ENCODE results near the gene RBP3.

DNA sequence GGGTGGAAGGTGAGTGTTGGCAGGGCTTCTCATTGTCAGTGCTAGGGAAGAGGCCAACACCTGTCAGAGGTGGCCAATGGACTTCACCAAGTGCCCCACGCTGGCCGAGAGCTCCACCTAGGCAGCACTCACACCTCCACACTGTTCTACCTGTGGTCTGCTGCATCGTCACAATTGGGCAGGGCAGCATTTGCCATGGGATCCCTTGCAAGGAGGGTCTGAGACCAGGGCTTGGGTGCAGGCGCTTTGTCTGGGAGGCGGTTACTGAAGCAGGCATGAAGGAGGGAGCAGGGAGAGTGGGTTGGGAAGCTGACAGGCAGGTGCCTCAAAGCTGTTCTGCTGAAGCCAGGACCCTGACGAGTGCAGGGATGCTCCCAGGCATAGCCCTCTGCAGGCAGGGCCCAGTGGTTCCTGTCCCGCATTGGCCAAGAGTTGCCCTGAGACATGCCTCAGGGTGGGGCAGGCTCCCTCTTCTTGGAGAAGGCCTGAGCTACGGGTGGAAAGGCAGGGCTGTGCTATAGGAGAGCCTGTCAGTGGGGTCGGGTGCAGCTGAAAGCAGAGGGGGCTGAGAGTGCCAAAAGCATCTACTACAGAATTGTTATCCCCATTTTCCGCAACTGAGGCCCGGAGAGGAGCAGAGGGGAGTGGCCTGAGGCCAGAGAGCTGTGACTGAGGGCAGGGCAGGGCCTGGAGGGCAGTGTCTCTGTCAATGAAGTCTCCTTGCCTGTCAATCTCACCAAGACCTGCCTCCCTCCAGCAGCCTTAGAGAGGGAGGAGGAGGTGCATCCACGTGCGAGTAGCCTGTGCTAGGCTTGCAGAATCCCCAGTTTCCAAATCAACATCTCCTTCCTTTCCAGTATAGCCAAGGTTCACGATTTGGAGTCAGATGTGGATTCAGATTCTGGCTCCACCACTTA, 4.0 kb downstream of the RBP3 start:
- TF ChIP-seq, protein P1, sequence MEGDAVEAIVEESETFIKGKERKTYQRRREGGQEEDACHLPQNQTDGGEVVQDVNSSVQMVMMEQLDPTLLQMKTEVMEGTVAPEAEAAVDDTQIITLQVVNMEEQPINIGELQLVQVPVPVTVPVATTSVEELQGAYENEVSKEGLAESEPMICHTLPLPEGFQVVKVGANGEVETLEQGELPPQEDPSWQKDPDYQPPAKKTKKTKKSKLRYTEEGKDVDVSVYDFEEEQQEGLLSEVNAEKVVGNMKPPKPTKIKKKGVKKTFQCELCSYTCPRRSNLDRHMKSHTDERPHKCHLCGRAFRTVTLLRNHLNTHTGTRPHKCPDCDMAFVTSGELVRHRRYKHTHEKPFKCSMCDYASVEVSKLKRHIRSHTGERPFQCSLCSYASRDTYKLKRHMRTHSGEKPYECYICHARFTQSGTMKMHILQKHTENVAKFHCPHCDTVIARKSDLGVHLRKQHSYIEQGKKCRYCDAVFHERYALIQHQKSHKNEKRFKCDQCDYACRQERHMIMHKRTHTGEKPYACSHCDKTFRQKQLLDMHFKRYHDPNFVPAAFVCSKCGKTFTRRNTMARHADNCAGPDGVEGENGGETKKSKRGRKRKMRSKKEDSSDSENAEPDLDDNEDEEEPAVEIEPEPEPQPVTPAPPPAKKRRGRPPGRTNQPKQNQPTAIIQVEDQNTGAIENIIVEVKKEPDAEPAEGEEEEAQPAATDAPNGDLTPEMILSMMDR (IDR thresholded peaks at IDR 0.05; ENCODE audit: low read length), result no peak
- no peak for TF ChIP-seq EZH2phosphoT487 (IDR thresholded peaks at IDR 0.05; ENCODE audit: low read length)
